Activated CD8-positive, alpha-beta memory T cell treated with anti-CD3 and anti-CD28 coated beads, Interleukin-2, amount 50 U/mL, for 24 hours (primary cell): ENCODE results near the gene RRP9.

Experiments used
- DNase-seq: peaks from one replicate; pipeline ENCODE4 v3.0.0-alpha.2; 2020; ENCODE audit errors: extremely low read depth

RRP9 gene

DNA sequence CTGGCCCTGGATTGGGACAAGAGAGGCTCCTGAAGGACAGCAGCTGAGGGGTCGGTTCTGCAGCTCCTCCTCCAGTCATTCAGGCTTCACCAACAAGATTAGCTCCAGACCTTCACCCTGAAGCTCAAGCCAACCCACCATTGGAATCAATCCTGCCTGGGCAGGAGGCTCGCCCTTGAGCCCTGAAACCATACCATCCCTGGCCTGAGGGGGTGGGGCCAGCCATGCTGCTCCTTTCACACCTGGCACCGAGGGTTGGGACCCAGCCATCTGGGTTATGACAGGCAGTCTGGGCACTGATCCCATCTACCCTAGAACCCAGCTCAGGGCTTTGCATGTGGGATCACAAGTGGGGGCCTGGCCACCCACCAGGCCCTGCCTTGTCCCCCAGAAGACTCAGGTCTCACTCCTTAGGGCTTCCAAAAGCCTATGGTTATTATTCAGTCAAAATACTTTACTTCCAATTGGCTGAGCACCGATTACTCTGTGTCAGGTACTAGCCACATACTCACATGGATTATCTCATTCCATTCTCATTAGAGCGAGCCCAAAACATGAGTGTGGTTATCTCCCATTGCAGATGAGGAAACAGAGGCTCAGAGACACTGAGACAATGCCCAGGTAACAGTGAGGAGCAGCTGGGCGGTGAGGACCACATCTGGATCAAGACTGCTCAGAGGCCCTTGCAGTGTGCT lies 29.0 kb upstream of the RRP9 start:
- no peak for DNase-seq

DNA sequence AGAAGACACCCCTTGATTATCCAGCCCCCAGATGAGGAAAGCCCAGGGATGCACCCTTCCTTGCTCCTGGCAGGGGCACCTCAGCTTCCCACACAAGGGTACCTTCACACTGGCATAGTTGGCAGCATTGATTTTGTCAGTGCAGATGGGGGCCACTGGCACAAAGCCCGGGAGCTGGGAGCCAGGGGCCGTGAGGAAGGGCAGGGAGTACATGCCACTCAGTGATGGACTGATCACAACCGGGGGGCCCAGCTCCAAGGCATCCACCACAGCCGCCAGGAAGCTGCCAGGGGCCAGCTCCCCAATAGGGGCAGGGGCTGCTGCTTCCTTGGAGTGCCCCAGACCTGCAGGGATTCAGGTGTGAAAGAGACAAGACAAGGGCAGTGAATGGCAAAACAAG lies 28.1 kb upstream of the RRP9 start:
- no peak for DNase-seq

DNA sequence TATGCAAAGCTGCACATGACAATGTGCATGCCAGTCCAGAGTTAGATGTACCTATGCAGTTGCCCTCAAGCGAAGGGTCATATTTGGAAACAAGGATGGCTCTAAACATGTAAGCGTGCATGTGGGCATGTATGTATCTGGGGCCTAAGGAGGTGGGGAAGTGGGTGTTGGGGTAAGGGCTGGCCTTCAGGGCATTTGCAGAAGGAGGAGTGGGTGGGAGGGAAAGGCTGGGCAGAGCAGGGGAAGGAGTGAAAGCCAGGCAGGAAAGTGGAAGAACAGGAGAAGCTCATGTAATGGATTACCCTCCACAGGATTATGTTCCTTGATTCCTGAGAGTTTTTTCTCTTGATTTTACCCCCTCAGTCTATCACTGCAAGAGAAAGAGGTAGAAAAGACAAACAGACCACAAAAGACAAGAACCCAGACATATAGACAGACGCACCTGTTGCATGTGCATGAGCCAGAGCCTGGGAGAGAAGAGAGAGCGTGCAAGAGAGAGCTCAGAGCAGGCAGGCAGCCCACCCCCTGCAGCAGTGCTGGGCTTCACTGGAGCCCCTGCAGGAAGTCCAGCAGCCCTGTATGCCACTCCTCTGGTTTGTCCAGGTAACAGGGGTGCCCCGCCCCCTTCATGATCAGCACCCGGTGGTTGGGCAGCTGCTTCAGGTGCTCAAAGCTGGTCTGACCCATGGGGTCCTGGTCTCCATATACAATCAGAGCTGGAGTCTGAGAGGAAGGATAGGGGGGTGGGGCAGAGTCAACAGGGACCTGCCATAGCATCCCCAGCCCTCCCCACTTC lies 27.4 kb upstream of the RRP9 start:
- no peak for DNase-seq

DNA sequence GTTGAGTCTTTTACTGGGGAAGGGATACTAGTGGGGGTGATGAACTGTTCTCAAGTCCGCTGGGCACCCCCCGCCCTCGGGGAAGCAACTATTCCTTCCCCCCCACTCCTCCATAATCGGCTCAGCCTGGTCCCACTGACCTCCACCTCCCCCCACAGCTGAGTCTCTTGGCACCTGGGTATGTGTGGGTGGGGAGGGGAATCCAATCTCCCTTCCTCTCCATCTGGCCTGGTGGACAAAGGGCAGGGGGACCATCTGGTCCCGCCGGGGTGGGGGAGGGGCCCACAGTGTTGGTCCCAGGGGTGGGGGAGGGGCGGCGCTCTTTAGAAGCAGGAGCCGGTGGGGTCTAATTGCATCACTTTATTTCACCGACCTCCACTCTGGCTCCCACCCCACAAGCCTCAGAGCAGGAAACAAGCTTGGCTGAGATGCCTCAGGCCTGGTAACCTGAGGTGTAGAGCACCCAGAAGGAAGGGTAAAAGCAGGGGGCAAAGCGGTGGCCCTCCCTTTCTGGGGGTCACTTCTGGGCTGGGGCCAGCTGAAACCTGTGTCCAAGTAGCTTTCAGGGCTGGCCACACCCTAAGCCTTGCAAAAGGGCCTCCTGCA lies 26.6 kb upstream of the RRP9 start:
- no peak for DNase-seq

DNA sequence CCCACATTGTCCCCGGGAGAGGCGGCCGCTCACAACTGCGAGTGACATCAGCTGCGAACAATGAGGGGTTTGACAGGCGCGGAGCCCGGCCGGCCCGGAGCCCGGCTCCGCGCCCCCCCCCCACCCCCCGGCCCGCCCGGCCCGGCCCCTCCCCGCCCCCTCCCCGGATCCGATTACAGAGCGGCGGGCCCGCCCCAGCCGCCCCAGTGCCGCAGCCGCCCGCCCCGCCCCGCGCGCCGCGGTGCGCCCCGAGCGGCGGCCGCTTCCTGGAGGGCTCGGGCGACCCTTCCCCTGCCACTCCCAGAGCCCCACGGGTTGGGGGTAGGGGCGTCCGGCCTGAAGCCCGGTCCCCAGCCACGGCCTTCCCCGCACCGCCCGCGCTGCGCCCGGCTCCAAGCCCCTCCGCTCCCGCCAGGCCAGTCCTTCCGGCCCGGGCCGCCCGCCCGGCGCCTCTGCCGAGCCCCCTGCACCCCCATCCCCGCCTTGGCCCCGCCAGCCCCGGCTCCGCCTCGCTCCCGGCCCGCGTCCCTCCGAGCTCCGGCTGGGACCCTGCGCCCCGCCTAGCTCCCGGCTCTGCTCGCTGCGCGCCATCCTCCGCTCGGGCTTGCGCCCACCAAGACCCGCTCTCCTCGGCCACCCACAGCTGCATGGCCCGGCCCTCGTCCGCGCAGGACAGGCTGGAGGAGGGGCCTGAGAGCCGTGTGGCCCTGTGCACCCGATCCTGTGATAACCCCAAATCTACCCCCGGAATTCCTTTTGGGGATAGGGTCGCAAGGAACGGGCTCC lies 25.9 kb upstream of the RRP9 start, which contains the start of gene PCBP4:
PCBP4 (minus strand) TSS at position 71 of the 786 bp plus-strand sequence. CDS start 6,214 bp downstream, outside the sequence.
- DNase-seq = no peak

DNA sequence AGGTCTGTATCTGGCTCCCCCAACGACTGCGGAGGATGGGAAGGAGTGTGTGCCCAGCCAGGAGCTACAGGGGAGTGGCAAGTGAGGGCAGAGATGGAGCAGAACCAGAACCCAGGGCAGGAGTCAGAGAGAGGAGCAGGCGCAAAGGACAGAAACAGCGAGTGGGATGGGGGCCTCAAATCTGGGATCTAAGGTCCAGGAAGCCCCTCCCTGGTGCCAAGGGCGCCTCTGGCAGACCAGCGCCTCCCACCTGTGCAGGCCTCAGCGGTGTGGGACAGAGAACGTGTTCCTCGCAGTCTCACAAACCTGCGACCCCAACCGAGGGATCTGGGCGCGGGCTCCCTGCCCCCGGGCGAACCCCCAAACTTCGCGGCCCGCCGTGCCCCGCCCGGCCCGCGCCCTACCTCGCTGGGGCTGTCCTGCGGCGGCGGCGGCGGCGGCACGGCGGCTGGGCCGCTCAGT lies 25.2 kb upstream of the RRP9 start:
- no peak for DNase-seq

DNA sequence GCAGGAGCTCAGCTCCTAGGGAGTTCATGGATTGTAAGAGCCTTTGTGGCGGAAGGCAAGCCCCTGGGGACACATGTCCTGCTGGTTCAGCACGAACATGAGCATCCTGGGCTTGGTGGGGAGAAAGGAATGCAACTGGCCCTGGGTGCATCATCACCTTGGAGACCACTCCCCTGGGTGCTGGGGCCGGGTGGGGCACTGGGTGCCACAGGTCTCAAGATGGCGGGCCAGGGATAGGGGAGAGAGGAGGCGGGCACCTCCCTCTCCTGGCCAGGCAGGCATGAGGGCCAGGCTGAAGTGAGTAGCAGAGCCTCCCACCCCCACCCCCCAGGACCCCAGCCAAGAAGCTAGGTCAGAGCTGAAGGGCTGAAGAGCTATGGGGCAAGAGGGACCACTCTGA lies 24.8 kb upstream of the RRP9 start:
- no peak for DNase-seq

DNA sequence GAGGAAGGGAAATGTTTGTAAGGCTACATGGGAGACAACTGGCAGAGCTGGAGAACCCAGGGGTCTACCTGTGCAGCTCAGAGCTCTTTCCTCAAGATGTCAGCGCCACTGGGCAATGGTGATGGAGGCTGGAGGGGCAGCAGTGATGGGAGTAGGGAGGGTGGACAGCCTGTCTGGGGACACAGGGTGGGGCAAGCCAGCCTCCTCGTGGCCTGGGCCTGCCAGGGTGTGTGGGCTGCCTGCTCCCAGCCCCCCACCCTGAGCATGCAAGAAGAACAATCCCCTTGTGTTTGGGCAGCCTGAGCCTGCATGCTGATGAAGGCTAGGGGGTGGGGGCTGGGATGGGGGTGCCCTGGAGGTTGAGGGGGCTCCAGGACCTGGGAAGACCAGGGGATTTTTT lies 24.3 kb upstream of the RRP9 start:
- no peak for DNase-seq

DNA sequence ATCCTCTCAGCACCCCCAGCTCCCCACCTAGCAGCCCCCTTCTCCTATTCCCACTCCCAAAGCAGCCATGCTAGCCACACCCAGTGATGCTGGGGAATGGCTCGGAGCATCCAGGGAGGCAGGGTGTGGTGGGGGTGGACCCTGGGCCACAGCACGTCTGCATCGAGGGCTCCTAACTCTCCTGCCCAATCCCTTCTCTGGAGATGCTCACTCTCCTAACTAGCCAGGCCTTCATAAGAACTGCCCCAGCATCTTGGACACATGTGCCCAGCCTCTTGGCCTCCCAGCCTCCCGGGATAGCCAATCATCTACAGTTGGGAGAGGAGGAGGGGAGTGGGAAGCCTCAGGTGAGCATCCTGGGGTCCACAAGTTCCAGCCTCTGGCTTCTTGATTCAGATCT lies 22.8 kb upstream of the RRP9 start:
- no peak for DNase-seq

DNA sequence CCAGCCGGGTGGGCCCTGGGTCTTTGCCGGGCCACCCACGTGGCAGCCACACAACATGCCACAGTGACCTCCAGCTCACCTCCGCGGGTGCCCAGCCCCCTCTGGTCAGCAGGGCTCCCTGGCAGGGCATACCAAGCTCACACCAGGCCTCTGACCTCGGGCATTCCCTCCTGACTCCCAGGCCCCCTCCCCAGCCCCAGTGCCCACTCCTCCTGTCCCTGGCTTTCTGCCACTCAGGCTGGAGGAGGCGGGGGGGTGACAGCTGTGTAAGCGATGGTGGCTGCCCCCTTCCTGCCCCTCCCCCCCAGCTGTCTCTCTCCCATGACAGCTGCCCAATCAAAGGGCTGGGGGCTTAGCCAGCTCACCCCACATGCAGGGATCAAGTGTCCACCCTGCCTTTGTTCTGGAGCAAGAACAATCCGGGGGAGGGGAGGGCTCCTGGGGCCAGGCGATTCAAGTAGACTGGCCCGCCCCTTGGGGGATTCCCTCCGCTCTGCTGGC lies 22.3 kb upstream of the RRP9 start:
- DNase-seq = no peak

DNA sequence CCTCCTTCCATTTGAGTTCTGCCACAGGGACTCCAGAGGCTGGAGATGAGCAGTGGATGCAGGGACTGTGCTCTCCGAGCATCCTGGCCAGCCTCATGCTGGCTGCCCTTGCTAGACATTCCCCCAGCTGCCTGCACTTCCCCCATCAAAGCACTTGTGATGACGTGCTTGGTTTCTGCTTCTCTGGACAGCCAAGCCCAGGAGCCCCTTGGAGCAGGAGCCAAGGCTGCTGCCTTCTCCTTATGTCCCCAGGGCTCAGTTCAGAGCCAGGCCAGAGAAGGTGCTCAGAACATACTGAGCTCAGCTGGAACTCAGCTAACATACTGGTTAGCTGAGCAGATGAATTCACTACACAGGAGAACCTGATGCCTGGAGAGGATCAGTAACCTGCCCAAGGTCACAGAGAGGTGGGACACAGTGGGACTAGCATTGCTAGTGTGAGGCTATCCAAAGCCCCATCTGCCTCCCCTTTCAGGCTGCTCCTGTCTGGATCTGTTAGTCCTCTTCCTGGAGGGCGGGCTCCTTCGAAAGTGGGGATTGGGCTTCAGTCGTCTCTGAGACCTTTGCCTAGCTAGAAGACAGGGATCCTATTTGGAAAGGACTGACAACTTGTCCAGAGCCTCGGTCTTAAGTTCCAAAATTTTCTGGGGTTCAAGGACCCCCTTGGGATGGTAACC lies 21.3 kb upstream of the RRP9 start:
- DNase-seq = no peak

DNA sequence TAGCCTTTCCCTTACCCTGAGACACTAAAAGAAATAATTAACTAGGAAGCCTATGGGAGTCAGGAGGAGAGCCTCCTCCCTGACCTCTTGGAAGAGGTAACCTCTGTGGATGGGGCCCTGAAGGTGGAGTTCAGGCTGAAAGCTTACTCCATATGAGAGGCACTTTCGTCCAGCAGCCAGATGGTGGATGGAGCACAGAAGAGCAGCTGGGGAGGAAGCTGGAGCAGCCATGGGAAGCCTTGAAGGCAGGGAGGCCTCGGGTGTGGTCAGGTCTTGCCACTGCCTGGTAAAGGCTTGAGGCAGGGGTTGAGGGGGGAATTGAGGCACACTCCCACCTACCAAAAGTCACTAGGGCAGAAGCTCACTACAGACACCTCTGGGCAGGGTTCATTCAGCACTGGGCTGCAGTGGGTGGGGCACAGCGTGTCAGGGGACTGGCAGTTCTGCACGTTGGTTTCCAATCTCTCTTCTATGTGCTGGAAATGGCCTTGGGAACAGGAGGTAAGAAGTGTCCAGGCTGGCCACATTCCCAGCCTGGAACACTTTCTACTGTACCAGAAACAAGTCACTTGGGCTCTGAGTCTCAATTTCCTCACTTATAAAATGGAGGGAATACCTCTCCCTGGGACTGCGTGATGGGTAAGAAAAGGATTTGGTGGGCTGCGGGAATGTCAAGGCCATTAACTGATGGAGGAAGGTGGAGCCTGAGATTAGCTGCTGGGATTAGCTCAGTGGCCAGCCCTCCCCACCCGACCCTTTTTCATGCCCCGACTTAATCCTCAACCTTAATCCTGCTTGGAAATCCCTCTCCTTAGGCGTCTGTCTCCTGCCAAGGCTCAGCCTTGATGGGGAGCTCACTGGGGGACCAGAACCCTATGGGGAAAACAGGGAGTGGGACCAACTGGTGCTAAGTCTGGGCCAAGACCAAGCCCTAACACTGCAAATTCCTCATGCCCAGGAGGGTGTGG lies 20.2 kb upstream of the RRP9 start:
- DNase-seq = no peak

DNA sequence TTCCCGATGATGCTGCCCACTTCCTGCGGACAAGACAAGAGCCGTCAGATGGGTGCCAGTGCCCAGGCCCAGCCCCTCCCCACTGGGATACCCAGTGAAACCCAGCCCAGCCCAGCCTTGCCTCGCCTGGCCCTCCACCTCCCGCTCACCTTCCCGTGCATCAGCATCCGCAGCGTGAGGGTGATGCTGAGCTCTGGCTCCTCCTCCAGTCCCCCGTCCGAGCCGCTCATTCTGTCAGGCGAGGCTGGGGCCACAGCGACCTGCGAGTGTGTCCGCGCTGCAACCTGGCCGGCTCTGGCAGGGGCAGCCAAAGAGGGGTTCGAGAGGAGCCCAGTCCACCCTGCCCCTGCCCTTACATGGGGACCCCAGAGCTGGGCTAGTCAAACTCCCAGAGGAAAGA lies 19.3 kb upstream of the RRP9 start:
- DNase-seq = no peak

DNA sequence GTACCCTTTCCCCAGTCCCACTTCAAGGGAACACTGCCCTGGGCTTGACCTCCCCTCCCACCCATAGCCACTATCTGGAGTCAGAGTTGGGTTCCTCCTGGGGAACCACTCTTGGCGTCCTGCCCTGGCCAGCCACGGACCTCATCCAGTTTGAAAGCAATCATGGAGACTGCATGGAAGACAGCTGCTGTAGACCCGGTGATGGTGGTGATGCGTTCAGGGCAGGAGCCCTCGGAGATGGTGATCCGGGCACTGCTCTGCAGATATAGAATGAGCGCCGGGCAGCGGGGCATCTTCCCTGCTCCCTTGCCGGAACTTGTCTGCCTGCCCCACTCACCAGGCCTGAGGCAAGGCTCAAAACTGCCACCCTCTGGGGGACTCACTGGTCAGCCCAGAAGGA lies 18.7 kb upstream of the RRP9 start:
- DNase-seq = no peak

DNA sequence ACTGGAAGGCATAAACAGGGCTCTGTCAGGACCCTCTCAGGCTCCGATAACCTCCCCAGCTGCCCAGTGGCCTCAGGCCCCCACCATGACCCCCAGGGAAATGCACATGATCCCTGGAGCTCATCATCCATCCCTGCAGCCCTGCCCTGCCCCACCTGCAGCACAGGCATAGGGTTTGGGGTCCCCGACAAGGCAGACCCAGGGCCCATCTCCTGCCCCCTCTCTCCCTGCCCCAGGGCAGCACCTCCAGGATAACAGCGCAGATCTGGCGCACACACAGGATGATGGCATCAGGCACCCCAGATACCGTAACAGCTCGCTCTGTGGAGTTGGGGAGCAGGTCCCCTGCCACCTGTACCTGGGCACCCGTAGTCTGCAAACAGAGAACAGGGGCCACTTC lies 17.9 kb upstream of the RRP9 start:
- DNase-seq = no peak

DNA sequence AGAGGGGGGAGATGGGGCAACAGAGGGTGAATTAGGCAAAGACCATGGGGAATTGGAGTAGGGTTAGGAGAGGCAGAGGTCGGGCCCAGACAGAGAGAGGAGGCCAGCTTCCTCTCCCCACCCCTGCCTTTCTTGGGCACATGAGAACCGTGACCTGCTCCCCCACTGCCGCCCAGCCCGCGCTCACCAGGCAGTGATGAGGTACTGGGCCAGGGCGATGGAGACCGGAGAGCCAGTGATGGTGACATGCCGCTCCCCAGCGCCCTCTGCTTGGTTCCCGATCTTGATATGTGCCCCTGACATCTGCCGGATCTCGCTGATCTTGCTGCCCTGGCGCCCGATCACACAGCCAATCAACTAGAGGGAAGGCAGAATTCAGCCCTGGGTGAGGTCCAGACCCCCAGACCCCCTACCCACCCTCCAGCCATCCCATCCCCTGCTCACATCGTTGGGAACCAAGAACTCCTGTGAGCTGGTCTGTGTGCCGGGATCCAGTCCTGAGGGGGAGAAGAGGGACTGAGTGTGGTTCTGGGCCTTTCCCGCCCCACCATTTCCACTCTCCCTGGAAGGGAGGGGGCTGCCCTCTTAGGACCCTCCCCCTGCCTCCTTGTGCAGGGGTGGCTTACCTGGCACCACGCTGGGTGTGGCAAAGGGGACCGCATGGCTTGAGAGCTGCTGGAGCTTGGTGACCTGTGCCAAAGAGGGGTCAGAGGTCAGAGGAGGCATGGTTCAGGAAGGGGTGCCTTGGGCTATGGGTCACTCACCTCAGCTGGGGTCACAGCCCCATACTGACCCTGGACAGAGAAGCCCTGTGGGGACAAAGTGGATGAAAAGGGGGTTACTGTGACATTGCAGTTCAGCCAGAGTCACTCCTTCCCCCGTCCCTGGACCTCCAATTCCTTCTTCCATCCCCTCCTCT lies 17.2 kb upstream of the RRP9 start:
- no peak for DNase-seq

DNA sequence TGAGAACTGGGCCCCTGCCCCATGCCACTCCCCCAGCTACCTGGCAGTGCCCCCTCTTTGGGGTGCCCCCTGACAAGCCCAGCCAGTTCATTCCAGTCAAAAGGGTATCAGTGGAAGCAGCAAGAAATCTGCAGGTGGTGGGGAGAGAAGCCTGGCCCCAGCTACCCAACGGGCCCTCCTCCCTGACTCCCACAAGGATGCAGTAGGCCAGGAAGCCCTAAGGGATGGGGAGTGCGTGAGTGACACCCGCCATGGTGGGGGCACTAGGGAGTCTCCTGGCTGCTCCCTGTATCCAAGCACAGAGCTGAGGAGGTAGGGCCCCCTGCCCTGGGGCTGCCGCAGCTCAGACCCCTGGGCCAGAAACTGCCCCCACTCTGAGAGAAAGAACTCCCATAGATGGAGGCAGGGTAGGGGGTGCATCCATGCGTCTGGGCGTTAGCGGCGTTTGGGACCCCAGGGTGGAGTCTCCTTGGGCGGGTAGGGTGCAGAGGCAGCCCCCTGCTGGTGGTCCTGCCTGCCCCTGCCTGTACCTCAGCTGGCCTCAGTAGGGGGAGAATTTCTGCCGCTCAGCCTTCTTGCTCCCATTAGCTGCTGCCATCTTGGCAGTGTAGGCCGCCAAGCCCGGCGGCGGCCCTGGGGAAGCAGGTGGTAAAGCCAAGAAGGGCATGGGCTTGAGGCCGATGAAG lies 16.0 kb upstream of the RRP9 start:
- DNase-seq = no peak
